ENCODE measurements around the gene SMARCA2. TPM values are rescaled to one million over a fixed set of nuclear protein-coding genes. Genes with fewer than 3 reads are reported as not detected.
A peak's percentile ranks its signal among the peaks of the same experiment; 100 is the strongest.

The SMARCA2 gene
- total and polyA plus RNA-seq, 4 donors: 18.8 to 67.0 (median 41.1) TPM

- H3K27ac ChIP-seq (ENCODE audit: low read depth in 1 of 2, low read length in 2 of 2): peak overlapping the region; percentile 99 to 100
- peak overlapping the region; percentile 74 to 91 (median 75) for H3K4me3 ChIP-seq (ENCODE audit: low read depth in 1 of 3, low read length in 3 of 3)
- H3K4me1 ChIP-seq (ENCODE audit: control insufficient read depth in 4 of 4, insufficient read depth in 4 of 4, low read length in 3 of 4): peaks cover 6 to 40% (median 23%) of the 10 kb centered on the region in 4 donors
- H3K9me3 ChIP-seq (ENCODE audit: control insufficient read depth in 4 of 4, low read length in 3 of 4): no peaks in the 10 kb centered on the region
- WGBS: under 1% methylated on average over 85 of the region's 85 CpGs
- H3K36me3 ChIP-seq (ENCODE audit: control insufficient read depth in 4 of 4, insufficient read depth in 3 of 4, low read depth in 1 of 4, low read length in 3 of 4): no peaks in the 10 kb centered on the region
- TF ChIP-seq ATF3 (IDR thresholded peaks at IDR 0.05): no peak
- no peak for TF ChIP-seq EGR1 (IDR thresholded peaks at IDR 0.05; ENCODE audit: low read depth in 2 of 2)
- TF ChIP-seq FOXA2 (IDR thresholded peaks at IDR 0.05): no peak
- TF ChIP-seq MAX (IDR thresholded peaks at IDR 0.05): no peak
- no peak for TF ChIP-seq HNF4G (IDR thresholded peaks at IDR 0.05)
- TF ChIP-seq FOXA1 (IDR thresholded peaks at IDR 0.05): no peak
- TF ChIP-seq HNF4A (conservative IDR thresholded peaks at IDR 0.05): no peak
- no peak for TF ChIP-seq GABPA (IDR thresholded peaks at IDR 0.05 in 1 of 2, conservative IDR thresholded peaks at IDR 0.05 in 1 of 2)
- no peak for TF ChIP-seq JUND (IDR thresholded peaks at IDR 0.05)
- no peak for TF ChIP-seq SP1 (IDR thresholded peaks at IDR 0.05)
- TF ChIP-seq RXRA (IDR thresholded peaks at IDR 0.05): no peak
- peak; percentile 27 for TF ChIP-seq YY1 (IDR thresholded peaks at IDR 0.05)
- no peak for TF ChIP-seq ZBTB33 (IDR thresholded peaks at IDR 0.05)
- TF ChIP-seq, protein P1, sequence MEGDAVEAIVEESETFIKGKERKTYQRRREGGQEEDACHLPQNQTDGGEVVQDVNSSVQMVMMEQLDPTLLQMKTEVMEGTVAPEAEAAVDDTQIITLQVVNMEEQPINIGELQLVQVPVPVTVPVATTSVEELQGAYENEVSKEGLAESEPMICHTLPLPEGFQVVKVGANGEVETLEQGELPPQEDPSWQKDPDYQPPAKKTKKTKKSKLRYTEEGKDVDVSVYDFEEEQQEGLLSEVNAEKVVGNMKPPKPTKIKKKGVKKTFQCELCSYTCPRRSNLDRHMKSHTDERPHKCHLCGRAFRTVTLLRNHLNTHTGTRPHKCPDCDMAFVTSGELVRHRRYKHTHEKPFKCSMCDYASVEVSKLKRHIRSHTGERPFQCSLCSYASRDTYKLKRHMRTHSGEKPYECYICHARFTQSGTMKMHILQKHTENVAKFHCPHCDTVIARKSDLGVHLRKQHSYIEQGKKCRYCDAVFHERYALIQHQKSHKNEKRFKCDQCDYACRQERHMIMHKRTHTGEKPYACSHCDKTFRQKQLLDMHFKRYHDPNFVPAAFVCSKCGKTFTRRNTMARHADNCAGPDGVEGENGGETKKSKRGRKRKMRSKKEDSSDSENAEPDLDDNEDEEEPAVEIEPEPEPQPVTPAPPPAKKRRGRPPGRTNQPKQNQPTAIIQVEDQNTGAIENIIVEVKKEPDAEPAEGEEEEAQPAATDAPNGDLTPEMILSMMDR (IDR thresholded peaks at IDR 0.05; ENCODE audit: low read depth, low read length, missing input control): no peak
- TF ChIP-seq, protein P2, sequence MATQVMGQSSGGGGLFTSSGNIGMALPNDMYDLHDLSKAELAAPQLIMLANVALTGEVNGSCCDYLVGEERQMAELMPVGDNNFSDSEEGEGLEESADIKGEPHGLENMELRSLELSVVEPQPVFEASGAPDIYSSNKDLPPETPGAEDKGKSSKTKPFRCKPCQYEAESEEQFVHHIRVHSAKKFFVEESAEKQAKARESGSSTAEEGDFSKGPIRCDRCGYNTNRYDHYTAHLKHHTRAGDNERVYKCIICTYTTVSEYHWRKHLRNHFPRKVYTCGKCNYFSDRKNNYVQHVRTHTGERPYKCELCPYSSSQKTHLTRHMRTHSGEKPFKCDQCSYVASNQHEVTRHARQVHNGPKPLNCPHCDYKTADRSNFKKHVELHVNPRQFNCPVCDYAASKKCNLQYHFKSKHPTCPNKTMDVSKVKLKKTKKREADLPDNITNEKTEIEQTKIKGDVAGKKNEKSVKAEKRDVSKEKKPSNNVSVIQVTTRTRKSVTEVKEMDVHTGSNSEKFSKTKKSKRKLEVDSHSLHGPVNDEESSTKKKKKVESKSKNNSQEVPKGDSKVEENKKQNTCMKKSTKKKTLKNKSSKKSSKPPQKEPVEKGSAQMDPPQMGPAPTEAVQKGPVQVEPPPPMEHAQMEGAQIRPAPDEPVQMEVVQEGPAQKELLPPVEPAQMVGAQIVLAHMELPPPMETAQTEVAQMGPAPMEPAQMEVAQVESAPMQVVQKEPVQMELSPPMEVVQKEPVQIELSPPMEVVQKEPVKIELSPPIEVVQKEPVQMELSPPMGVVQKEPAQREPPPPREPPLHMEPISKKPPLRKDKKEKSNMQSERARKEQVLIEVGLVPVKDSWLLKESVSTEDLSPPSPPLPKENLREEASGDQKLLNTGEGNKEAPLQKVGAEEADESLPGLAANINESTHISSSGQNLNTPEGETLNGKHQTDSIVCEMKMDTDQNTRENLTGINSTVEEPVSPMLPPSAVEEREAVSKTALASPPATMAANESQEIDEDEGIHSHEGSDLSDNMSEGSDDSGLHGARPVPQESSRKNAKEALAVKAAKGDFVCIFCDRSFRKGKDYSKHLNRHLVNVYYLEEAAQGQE (IDR thresholded peaks at IDR 0.05): no peak
- peak; percentile 57 for TF ChIP-seq TAF1 (conservative IDR thresholded peaks at IDR 0.05)
- TF ChIP-seq NR2F2 (IDR thresholded peaks at IDR 0.05): no peak
- peak in 1 of 2 donors; percentile 3 for TF ChIP-seq RAD21 (IDR thresholded peaks at IDR 0.05)
- peak overlapping the region; percentile 94 to 95 for H3K9ac ChIP-seq (ENCODE audit: low read depth in 1 of 2, low read length in 2 of 2)
- peak; percentile 75 for DNase-seq (ENCODE audit: low spot score)
- H3K27me3 ChIP-seq (ENCODE audit: control insufficient read depth in 4 of 4, insufficient read depth in 4 of 4, low read length in 3 of 4): no peaks in the 10 kb centered on the region
Observed at GRCh38 chr9:2016408-2017330, 1.5 kb downstream of the SMARCA2 start.

Data from liver (tissue), 9 donors.